ENCODE data around the gene TPT1. TPM values are rescaled to one million over a fixed set of nuclear protein-coding genes. Genes with fewer than 3 reads are reported as not detected.

The TPT1 gene
- total RNA-seq, 1 donor from 2014 or later = 5,010 TPM

DNA sequence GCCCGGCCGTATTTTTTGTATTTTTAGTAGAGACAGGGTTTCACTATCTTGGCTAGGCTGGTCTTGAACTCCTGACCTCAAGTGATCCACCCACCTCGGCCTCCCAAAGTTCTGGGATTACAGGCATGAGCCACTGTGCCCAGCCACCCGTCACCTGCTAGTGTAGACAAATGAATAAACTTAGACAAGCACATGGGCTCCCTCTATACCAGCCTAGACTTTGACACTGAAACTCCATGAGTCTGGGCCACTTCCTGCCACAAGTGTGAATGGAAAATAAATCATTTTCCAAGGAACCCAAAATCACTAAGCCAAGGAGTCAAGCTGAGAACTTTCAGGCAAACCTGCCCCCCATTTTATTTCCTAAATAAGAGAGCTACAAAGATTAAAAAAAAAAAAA, 27.0 kb upstream of the TPT1 start:
- DNase-seq (no peak), ATAC-seq (no peak)
- intact Hi-C loops (cut with DNase I) = no loop called here
- Histone ChIP-seq H3K27me3 (ENCODE audit: low read depth) (no peaks in the 10 kb centered on the region), H3K4me1 (peaks cover 28% of the 10 kb centered on the region), H3K27ac (no peak overlapping the region), H3K4me3 (no peak overlapping the region), H3K36me3 (peaks cover 4% of the 10 kb centered on the region), H3K9me3 (no peaks in the 10 kb centered on the region)
- TF ChIP-seq CTCF (IDR thresholded peaks at IDR 0.05) = no peak

DNA sequence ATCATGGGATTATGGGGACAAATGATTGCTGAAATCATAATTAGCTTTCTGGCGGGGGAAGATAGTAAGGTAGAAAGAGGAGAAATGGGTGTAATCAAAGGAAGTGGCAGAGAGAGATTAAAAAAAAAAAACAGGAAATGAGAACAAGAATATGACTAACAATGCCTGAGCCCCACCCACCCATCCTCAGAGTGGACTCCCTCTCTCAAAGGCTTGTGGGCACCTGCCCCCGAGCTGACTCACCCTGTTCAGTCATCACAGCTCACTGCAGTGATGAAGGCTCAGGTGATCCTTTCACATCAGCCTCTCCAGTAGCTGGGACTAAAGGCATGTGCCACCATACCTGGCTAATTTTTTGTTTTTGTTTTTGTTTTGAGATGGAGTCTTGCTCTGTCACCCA, 26.4 kb upstream of the TPT1 start:
- no peak for TF ChIP-seq CTCF (IDR thresholded peaks at IDR 0.05)
- peak; percentile 70 for DNase-seq
- ATAC-seq = peak; percentile 80 to 81
- intact Hi-C loops (cut with DNase I) = no loop called here
- Histone ChIP-seq H3K27ac (no peak overlapping the region), H3K36me3 (peaks cover 8% of the 10 kb centered on the region), H3K27me3 (ENCODE audit: low read depth) (no peaks in the 10 kb centered on the region), H3K4me3 (no peak overlapping the region), H3K9me3 (no peaks in the 10 kb centered on the region), H3K4me1 (peaks cover 28% of the 10 kb centered on the region)

- DNase-seq = no peak
- Histone ChIP-seq H3K27me3 (ENCODE audit: low read depth) (no peaks in the 10 kb centered on the region), H3K4me1 (peaks cover 17% of the 10 kb centered on the region), H3K27ac (no peak overlapping the region), H3K36me3 (peaks cover 12% of the 10 kb centered on the region), H3K9me3 (no peaks in the 10 kb centered on the region), H3K4me3 (no peak overlapping the region)
- no peak for ATAC-seq
- TF ChIP-seq CTCF (IDR thresholded peaks at IDR 0.05) = no peak
- intact Hi-C loops (cut with DNase I) = no loop called here
Measured at GRCh38 chr13:45365558-45365885, 24.5 kb upstream of the TPT1 start.

- ATAC-seq = no peak
- intact Hi-C loops (cut with DNase I) = no loop called here
- Histone ChIP-seq H3K4me1 (peaks cover 17% of the 10 kb centered on the region), H3K9me3 (no peaks in the 10 kb centered on the region), H3K4me3 (no peak overlapping the region), H3K36me3 (peaks cover 16% of the 10 kb centered on the region), H3K27me3 (ENCODE audit: low read depth) (no peaks in the 10 kb centered on the region), H3K27ac (no peak overlapping the region)
- TF ChIP-seq CTCF (IDR thresholded peaks at IDR 0.05) = no peak
- no peak for DNase-seq
Measured at GRCh38 chr13:45364876-45365557, 24.0 kb upstream of the TPT1 start.

GRCh38 chr13:45362939-45363338, 22.0 kb upstream of the TPT1 start:
- ATAC-seq (no peak), DNase-seq (no peak)
- Histone ChIP-seq H3K4me1 (peaks cover 9% of the 10 kb centered on the region), H3K27ac (no peak overlapping the region), H3K4me3 (no peak overlapping the region), H3K36me3 (peaks cover 34% of the 10 kb centered on the region), H3K9me3 (no peaks in the 10 kb centered on the region), H3K27me3 (ENCODE audit: low read depth) (no peaks in the 10 kb centered on the region)
- TF ChIP-seq CTCF (IDR thresholded peaks at IDR 0.05) = no peak
- intact Hi-C loops (cut with DNase I) = no loop called here
